ENCODE measurements around the gene COL12A1. TPM values are rescaled to one million over a fixed set of nuclear protein-coding genes. Genes with fewer than 3 reads are reported as not detected.
"Not testable (repeated sequence)": the region's sequence is repeated elsewhere in the genome, so short reads cannot be mapped to it uniquely, and the experiment has no call there.

COL12A1 gene
- total RNA-seq, 2 experiments from 2014 or later, result not detected

GRCh38 chr6:75188221-75188925 is 17.5 kb downstream of the COL12A1 start:
- Mint-ChIP-seq H3K27me3 (peaks cover 5% of the 10 kb centered on the region), H3K4me3 (no peak overlapping the region), H3K27ac (no peak overlapping the region), H3K36me3 (ENCODE audit: low read depth) (no peaks in the 10 kb centered on the region), H3K9me3 (no peaks in the 10 kb centered on the region), H3K4me1 (no peaks in the 10 kb centered on the region)
- no peak for DNase-seq
- ChIA-PET CTCF (no interaction called here), POLR2A (no interaction called here)

- H3K27ac Mint-ChIP-seq; H3K27me3 Mint-ChIP-seq; DNase-seq; H3K4me1 Mint-ChIP-seq; H3K4me3 Mint-ChIP-seq; H3K36me3 Mint-ChIP-seq (ENCODE audit: low read depth); CTCF ChIA-PET; POLR2A ChIA-PET; H3K9me3 Mint-ChIP-seq: not testable (repeated sequence)
These were observed 19.3 kb downstream of the COL12A1 start for GRCh38 chr6:75186581-75186980.

- H3K9me3 Mint-ChIP-seq, result no peaks in the 10 kb centered on the region
- H3K4me1 Mint-ChIP-seq, result no peaks in the 10 kb centered on the region
- no peaks in the 10 kb centered on the region for H3K36me3 Mint-ChIP-seq (ENCODE audit: low read depth)
- H3K4me3 Mint-ChIP-seq, result no peak overlapping the region
- H3K27me3 Mint-ChIP-seq, result no peaks in the 10 kb centered on the region
- ChIA-PET CTCF (no interaction called here), POLR2A (no interaction called here)
- no peak for DNase-seq
- no peak overlapping the region for H3K27ac Mint-ChIP-seq
These were observed 22.7 kb downstream of the COL12A1 start for GRCh38 chr6:75183099-75183541.

- DNase-seq, result no peak
- CTCF ChIA-PET, result no interaction called here
- Mint-ChIP-seq H3K4me1 (no peaks in the 10 kb centered on the region), H3K27me3 (no peaks in the 10 kb centered on the region), H3K36me3 (ENCODE audit: low read depth) (no peaks in the 10 kb centered on the region), H3K9me3 (no peaks in the 10 kb centered on the region), H3K4me3 (no peak overlapping the region), H3K27ac (no peak overlapping the region)
- POLR2A ChIA-PET, result no interaction called here
These were observed 25.0 kb downstream of the COL12A1 start for GRCh38 chr6:75180864-75181263.

GRCh38 chr6:75178757-75179156 is 27.1 kb downstream of the COL12A1 start:
- no peaks in the 10 kb centered on the region for H3K36me3 Mint-ChIP-seq (ENCODE audit: low read depth)
- CTCF ChIA-PET, result no interaction called here

GRCh38 chr6:75176076-75176582 is 29.7 kb downstream of the COL12A1 start:
- H3K36me3 Mint-ChIP-seq (ENCODE audit: low read depth), result no peaks in the 10 kb centered on the region
- peaks cover 1% of the 10 kb centered on the region for H3K27me3 Mint-ChIP-seq
- no peak for DNase-seq
- CTCF ChIA-PET, result no interaction called here
- H3K27ac Mint-ChIP-seq, result no peak overlapping the region
- POLR2A ChIA-PET, result no interaction called here
- H3K4me3 Mint-ChIP-seq, result no peak overlapping the region
- no peaks in the 10 kb centered on the region for H3K9me3 Mint-ChIP-seq
- H3K4me1 Mint-ChIP-seq, result no peaks in the 10 kb centered on the region

More at GRCh38 chr6:75178757-75179156, 27.1 kb downstream of the COL12A1 start:
- no peak overlapping the region for H3K27ac Mint-ChIP-seq
- no peak for DNase-seq
- H3K9me3 Mint-ChIP-seq, result no peaks in the 10 kb centered on the region
- POLR2A ChIA-PET, result no interaction called here
- H3K27me3 Mint-ChIP-seq, result no peaks in the 10 kb centered on the region
- no peak overlapping the region for H3K4me3 Mint-ChIP-seq
- H3K4me1 Mint-ChIP-seq, result no peaks in the 10 kb centered on the region

GRCh38 chr6:75171986-75172385 is 33.9 kb downstream of the COL12A1 start:
- POLR2A ChIA-PET, result no interaction called here
- no peak overlapping the region for H3K4me3 Mint-ChIP-seq

GRCh38 chr6:75171567-75171966 is 34.3 kb downstream of the COL12A1 start:
- no peak overlapping the region for H3K27ac Mint-ChIP-seq
- no peaks in the 10 kb centered on the region for H3K9me3 Mint-ChIP-seq
- no peak for DNase-seq
- ChIA-PET POLR2A (no interaction called here), CTCF (no interaction called here)
- H3K4me3 Mint-ChIP-seq, result no peak overlapping the region
- no peaks in the 10 kb centered on the region for H3K4me1 Mint-ChIP-seq
- H3K36me3 Mint-ChIP-seq (ENCODE audit: low read depth), result no peaks in the 10 kb centered on the region
- peaks cover 1% of the 10 kb centered on the region for H3K27me3 Mint-ChIP-seq

More at GRCh38 chr6:75171986-75172385, 33.9 kb downstream of the COL12A1 start:
- no peak overlapping the region for H3K27ac Mint-ChIP-seq
- H3K27me3 Mint-ChIP-seq, result peaks cover 1% of the 10 kb centered on the region
- no peak for DNase-seq
- CTCF ChIA-PET, result no interaction called here
- H3K4me1 Mint-ChIP-seq, result no peaks in the 10 kb centered on the region
- H3K36me3 Mint-ChIP-seq (ENCODE audit: low read depth), result no peaks in the 10 kb centered on the region
- H3K9me3 Mint-ChIP-seq, result no peaks in the 10 kb centered on the region

- Mint-ChIP-seq H3K4me3 (no peak overlapping the region), H3K27ac (no peak overlapping the region)
These were observed 34.9 kb downstream of the COL12A1 start for GRCh38 chr6:75170691-75171560.

GRCh38 chr6:75169689-75170586 is 35.9 kb downstream of the COL12A1 start:
- Mint-ChIP-seq H3K27ac (no peak overlapping the region), H3K4me3 (no peak overlapping the region), H3K27me3 (peaks cover 1% of the 10 kb centered on the region), H3K9me3 (no peaks in the 10 kb centered on the region), H3K4me1 (no peaks in the 10 kb centered on the region), H3K36me3 (ENCODE audit: low read depth) (no peaks in the 10 kb centered on the region)
- ChIA-PET CTCF (no interaction called here), POLR2A (no interaction called here)
- DNase-seq, result no peak

More at GRCh38 chr6:75170691-75171560, 34.9 kb downstream of the COL12A1 start:
- H3K36me3 Mint-ChIP-seq (ENCODE audit: low read depth), result no peaks in the 10 kb centered on the region
- peaks cover 1% of the 10 kb centered on the region for H3K27me3 Mint-ChIP-seq
- ChIA-PET CTCF (no interaction called here), POLR2A (no interaction called here)
- DNase-seq, result no peak
- H3K4me1 Mint-ChIP-seq, result no peaks in the 10 kb centered on the region
- no peaks in the 10 kb centered on the region for H3K9me3 Mint-ChIP-seq

GRCh38 chr6:75167851-75168250 is 38.0 kb downstream of the COL12A1 start:
- Mint-ChIP-seq H3K36me3 (ENCODE audit: low read depth) (no peaks in the 10 kb centered on the region), H3K9me3 (no peaks in the 10 kb centered on the region), H3K4me3 (no peak overlapping the region), H3K27me3 (peaks cover 1% of the 10 kb centered on the region), H3K27ac (no peak overlapping the region), H3K4me1 (no peaks in the 10 kb centered on the region)
- ChIA-PET POLR2A (no interaction called here), CTCF (no interaction called here)
- DNase-seq, result no peak

- no peaks in the 10 kb centered on the region for H3K36me3 Mint-ChIP-seq (ENCODE audit: low read depth)
- no peaks in the 10 kb centered on the region for H3K9me3 Mint-ChIP-seq
- no peak overlapping the region for H3K4me3 Mint-ChIP-seq
- H3K27ac Mint-ChIP-seq, result no peak overlapping the region
- H3K27me3 Mint-ChIP-seq, result peaks cover 1% of the 10 kb centered on the region
- ChIA-PET CTCF (no interaction called here), POLR2A (no interaction called here)
- DNase-seq, result no peak
- H3K4me1 Mint-ChIP-seq, result no peaks in the 10 kb centered on the region
These were observed 38.5 kb downstream of the COL12A1 start for GRCh38 chr6:75167325-75167724.

GRCh38 chr6:75166773-75167172 is 39.1 kb downstream of the COL12A1 start:
- peaks cover 3% of the 10 kb centered on the region for H3K27me3 Mint-ChIP-seq
- no peaks in the 10 kb centered on the region for H3K9me3 Mint-ChIP-seq
- H3K27ac Mint-ChIP-seq, result no peak overlapping the region
- no peak overlapping the region for H3K4me3 Mint-ChIP-seq
- no peaks in the 10 kb centered on the region for H3K4me1 Mint-ChIP-seq
- no peaks in the 10 kb centered on the region for H3K36me3 Mint-ChIP-seq (ENCODE audit: low read depth)
- CTCF ChIA-PET, result no interaction called here
- DNase-seq, result no peak
- POLR2A ChIA-PET, result no interaction called here
